Heart left ventricle (tissue), 16 donors: ENCODE measurements around the gene PPME1. TPM values are rescaled to one million over a fixed set of nuclear protein-coding genes. Genes with fewer than 3 reads are reported as not detected.

ENCODE experiments used
- ATAC-seq, 4 donors: fragments of 200-7000 bp; cut with Tn5 transposase; one replicate each; pipeline ENCODE4 v1.9.1; 2020 to 2022; ENCODE audit warnings: moderate library complexity in 4 of 4, mild to moderate bottlenecking in 3 of 4, moderate number of reproducible peaks in 1 of 4
- DNase-seq, 5 donors: peaks; one replicate each; pipeline ENCODE4 v3.0.0-alpha.2; 2020
- H3K27ac ChIP-seq, 12 donors: fragments of 200-600 bp; sonication (generic) in 4 of 12; one replicate each; pipeline versions ENCODE4 v1.5.0 to v1.8.0; 2016 to 2022; ENCODE audit warnings: mild to moderate bottlenecking in 2 of 12
- H3K27me3 ChIP-seq, 9 donors: fragments of 200-600 bp; sonication (generic) in 2 of 9; one replicate each; pipeline versions ENCODE4 v1.5.1 to v1.8.0; 2016 to 2022; ENCODE audit warnings: mild to moderate bottlenecking in 3 of 9
- H3K36me3 ChIP-seq, 9 donors: fragments of 200-600 bp; sonication (generic) in 2 of 9; one replicate each; pipeline versions ENCODE4 v1.5.0 to v1.8.0; 2018 to 2022; ENCODE audit warnings: mild to moderate bottlenecking in 2 of 9
- H3K4me1 ChIP-seq, 12 donors: fragments of 200-600 bp; sonication (generic) in 4 of 12; one replicate each; pipeline versions ENCODE4 v1.5.0 to v1.8.0; 2016 to 2022; ENCODE audit warnings: mild to moderate bottlenecking in 3 of 12
- H3K4me3 ChIP-seq, 12 donors: fragments of 200-600 bp; sonication (generic) in 4 of 12; one replicate each; pipeline versions ENCODE4 v1.5.0 to v1.8.0; 2017 to 2022; ENCODE audit warnings: mild to moderate bottlenecking in 9 of 12, moderate library complexity in 4 of 12
- H3K9me3 ChIP-seq, 12 donors: fragments of 200-600 bp; sonication (generic) in 4 of 12; one replicate each; pipeline versions ENCODE4 v1.5.0 to v1.8.0; 2016 to 2022; ENCODE audit warnings: mild to moderate bottlenecking in 1 of 12
- CTCF ChIP-seq, 12 donors: fragments of 200-600 bp; sonication (generic) in 4 of 12; IDR thresholded peaks; one replicate each; pipeline versions ENCODE4 v1.5.0 to v1.8.0; 2018 to 2022; ENCODE audit warnings: antibody characterized with exemption in 12 of 12, mild to moderate bottlenecking in 5 of 12
- POLR2A ChIP-seq, 2 donors: fragments of 450-650 bp; IDR thresholded peaks; one replicate each; pipeline ENCODE4 v1.6.1; 2017; ENCODE audit warnings: antibody characterized with exemption in 2 of 2, mild to moderate bottlenecking in 2 of 2, moderate library complexity in 2 of 2
- WGBS, 4 donors: extraction: QIAGEN DNeasy Blood & Tissue Kit in 2 of 4; methylation state at CpG; one replicate each; pipeline versions ENCODE4 v1.1.5 to v1.1.7; 2013 to 2018; 5-methylcytosine and 5-hydroxymethylcytosine counted together
- intact Hi-C, 10 donors: fragments of 100-400 bp; cut with DNase I; formaldehyde crosslinking; loops; one replicate each; pipeline versions ENCODE4 v1.11.1 to v1.14.2; 2022
- polyA plus RNA-seq, 2 donors: library from polyadenylated mRNA; stranded (reverse); fragments of 200-250 nt; gene quantifications; one replicate each; pipeline ENCODE4 v1.2.3, GENCODE V29; 2013
- total RNA-seq, 9 donors: library from RNA; depleted of rRNA in 2 of 9; stranded (reverse); fragments of >200 nt in 2 of 9; fragmentation: NEBNext Ultra II Directional in 3 of 9; extraction: Animal tissue kit (Norgen Biotek cat#: 25700) in 3 of 9; gene quantifications; one replicate each; pipeline versions ENCODE4 v1.1.0 to v1.2.4, GENCODE V29; 2016 to 2023
- donor health status: ischemic (EF 13 %, LVEDD 7.1; RV severe dilation, severe dysfunction).
- donor health status: healthy with polysubstance abuse.
- donor health status: DM: no; HTN: yes; CAD: no.
- donor health status: DM: no; HTN: no; CAD: no.
- donor health status: ischemic (EF 25% LVEDD 6.9; RV normal size, moderate dysfunction).
- donor health status: ischemic (EF 25% LVEDD 5.7; RV mildly dilated, moderate dysfunction).
- donor health status: healthy.
- donor health status: DM: yes; HTN: yes; CAD: no.
- donor health status: ischemic (EF 35%, LVEDD 5.7; RV mildly dilated, moderate dysfunction).
- donor health status: nonischemic (EF 11% LVEDD 7.7; RV severe dilation, severe dysfunction).
- donor health status: DM: yes; HTN: yes; CAD: no.
- donor health status: PGD.
- donor health status: ischemic (EF 29% LVEDD 5.4; RV normal size, mild dysfunction).
- donor health status: nonischemic (EF 23%, LVEDD 6.1; RV moderate dilation, normal function).

Gene PPME1
- total and polyA plus RNA-seq, 11 donors, result 21.3 to 40.5 (median 28.5) TPM

DNA sequence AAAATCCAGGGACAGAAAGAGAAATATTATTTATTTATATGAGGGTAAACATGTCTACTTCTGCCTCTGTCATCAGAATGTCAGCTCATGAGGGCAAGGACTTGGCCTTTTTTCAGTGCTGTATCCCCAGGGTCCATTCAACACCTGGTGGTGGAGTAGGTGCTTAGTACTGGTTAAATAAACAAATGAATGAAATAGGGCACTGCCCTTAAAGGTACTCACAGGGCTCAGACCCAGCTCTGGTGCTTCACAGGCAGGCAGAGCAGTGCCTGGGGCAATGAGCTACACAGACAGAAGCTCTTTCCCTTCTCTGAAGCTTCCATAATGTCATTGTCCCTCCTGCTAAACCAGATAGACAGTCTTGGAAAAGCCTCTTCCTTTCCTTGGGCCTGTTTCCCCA, 109.4 kb downstream of the PPME1 start:
- ATAC-seq (no peak), DNase-seq (no peak)
- Histone ChIP-seq H3K27ac (no peak overlapping the region), H3K27me3 (no peaks in the 10 kb centered on the region), H3K4me1 (peaks cover 0 to 3% (median 0%) of the 10 kb centered on the region in 12 donors), H3K36me3 (no peaks in the 10 kb centered on the region), H3K4me3 (no peak overlapping the region), H3K9me3 (no peaks in the 10 kb centered on the region)
- intact Hi-C loops, result no loop called here
- TF ChIP-seq CTCF (IDR thresholded peaks at IDR 0.05) (no peak), POLR2A (IDR thresholded peaks at IDR 0.05) (no peak)

DNA sequence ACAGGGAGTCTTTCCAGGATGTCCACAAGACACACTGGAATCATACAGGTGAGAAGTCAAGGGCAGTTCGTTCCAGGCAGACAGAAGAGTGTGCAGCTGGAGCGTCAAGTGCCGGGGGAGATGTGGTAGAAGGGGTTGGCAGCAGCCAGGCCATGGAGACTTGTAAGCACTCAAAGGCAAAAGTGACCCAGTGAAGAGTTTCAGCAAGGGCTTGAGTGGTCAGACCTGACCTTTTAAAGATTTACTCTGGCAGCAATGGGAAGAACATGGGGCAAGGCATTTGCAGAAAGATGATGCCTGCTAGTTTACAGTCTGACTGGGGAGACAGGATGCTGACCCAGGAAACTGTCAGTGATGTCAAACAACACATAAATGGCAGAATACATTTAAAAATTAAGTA, 111.3 kb downstream of the PPME1 start:
- Histone ChIP-seq H3K27me3 (no peaks in the 10 kb centered on the region), H3K4me3 (no peak overlapping the region), H3K36me3 (no peaks in the 10 kb centered on the region), H3K9me3 (no peaks in the 10 kb centered on the region), H3K27ac (no peak overlapping the region), H3K4me1 (peaks cover 0 to 3% (median 0%) of the 10 kb centered on the region in 12 donors)
- DNase-seq (no peak), ATAC-seq (no peak)
- intact Hi-C loops, result no loop called here
- no peak for TF ChIP-seq CTCF (IDR thresholded peaks at IDR 0.05)
- no peak for TF ChIP-seq POLR2A (IDR thresholded peaks at IDR 0.05)
- WGBS, 4 donors, result 56 to 89% (median 65%) methylated on average over 3 of the region's 3 CpGs

DNA sequence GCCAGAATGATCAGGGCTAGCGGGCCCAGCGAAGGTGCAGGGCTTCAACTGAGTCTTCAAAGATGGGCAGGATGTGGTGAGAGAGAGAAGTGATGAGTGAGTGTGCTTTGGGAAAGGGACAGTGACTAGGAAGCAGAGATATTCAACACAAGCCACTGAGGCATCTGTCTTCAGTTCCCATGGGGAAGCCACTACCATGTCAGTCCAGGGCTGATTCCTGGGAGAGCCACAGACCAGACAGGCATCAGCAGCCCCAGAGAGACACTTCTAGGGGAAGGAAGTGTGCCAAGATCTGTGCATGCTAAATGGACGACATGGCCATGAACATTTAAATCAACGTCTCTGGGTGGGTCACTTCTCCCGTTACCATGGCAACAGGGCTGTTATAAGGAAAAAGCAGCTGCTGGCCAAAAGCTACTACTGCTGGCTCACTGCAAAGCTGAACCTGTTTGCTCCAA, 111.9 kb downstream of the PPME1 start:
- intact Hi-C loops, result no loop called here
- Histone ChIP-seq H3K27me3 (no peaks in the 10 kb centered on the region), H3K4me1 (peaks cover 0 to 3% (median 0%) of the 10 kb centered on the region in 12 donors), H3K36me3 (no peaks in the 10 kb centered on the region), H3K27ac (no peak overlapping the region), H3K4me3 (no peak overlapping the region), H3K9me3 (no peaks in the 10 kb centered on the region)
- WGBS, 4 donors, result 62 to 73% (median 70%) methylated on average over 5 of the region's 5 CpGs
- TF ChIP-seq POLR2A (IDR thresholded peaks at IDR 0.05), result no peak
- no peak for TF ChIP-seq CTCF (IDR thresholded peaks at IDR 0.05)
- DNase-seq, result no peak
- no peak for ATAC-seq

DNA sequence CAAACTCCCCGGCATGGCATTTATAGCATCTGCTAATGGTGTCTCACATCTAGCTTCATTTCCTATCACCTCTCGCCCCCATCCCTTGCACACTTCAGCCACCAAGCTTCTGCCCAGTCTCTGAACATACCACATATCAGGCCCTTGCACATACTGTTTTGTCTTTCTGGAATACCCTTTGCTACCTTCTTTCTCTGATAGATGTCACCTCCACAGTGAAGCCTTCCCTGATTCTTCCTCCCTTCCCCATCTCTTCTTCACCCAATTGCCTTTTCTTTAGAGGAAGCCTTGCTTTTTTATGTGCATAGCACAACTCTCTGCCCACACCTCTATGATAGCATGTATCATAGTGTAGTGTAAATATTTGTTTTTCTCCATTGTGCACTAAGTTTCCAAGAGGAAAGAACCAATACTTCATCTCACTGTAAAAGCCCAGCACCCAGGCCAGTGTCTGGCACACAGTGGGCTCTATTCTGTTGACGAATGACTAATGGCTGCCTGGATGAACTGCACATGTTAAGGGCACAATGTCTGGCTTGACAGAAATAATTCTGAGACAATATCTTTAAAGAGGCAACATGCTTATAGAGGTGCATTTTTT, 112.6 kb downstream of the PPME1 start:
- DNase-seq (no peak), ATAC-seq (no peak)
- H3K9me3 ChIP-seq, result no peaks in the 10 kb centered on the region
- H3K36me3 ChIP-seq, result no peaks in the 10 kb centered on the region
- no peak overlapping the region for H3K27ac ChIP-seq
- no peak overlapping the region for H3K4me3 ChIP-seq
- WGBS, 4 donors, result 85 to 92% (median 87%) methylated on average over 3 of the region's 3 CpGs
- no peaks in the 10 kb centered on the region for H3K27me3 ChIP-seq
- peaks cover 0 to 4% (median 0%) of the 10 kb centered on the region in 12 donors for H3K4me1 ChIP-seq
- TF ChIP-seq CTCF (IDR thresholded peaks at IDR 0.05), result no peak
- no peak for TF ChIP-seq POLR2A (IDR thresholded peaks at IDR 0.05)
- intact Hi-C loops, result no loop called here
